ENCODE data around the gene KMT2C. TPM values are rescaled to one million over a fixed set of nuclear protein-coding genes. Genes with fewer than 3 reads are reported as not detected.

Gene KMT2C
- total RNA-seq, 3 donors from 2014 or later: 79.6 to 121 (median 102) TPM

- TF ChIP-seq CTCF (IDR thresholded peaks at IDR 0.05): no peak
- Histone ChIP-seq H3K9me3 (no peaks in the 10 kb centered on the region), H3K36me3 (ENCODE audit: low read depth) (no peaks in the 10 kb centered on the region), H3K4me3 (no peak overlapping the region), H3K4me1 (ENCODE audit: low read depth) (peaks cover 11% of the 10 kb centered on the region)
- ATAC-seq (no peak), DNase-seq (no peak)
- intact Hi-C loops (cut with DNase I, micrococcal nuclease): no loop called here
Observed at GRCh38 chr7:152340161-152340560, 95.6 kb downstream of the KMT2C start.

GRCh38 chr7:152338561-152338960 is 97.2 kb downstream of the KMT2C start:
- Histone ChIP-seq H3K4me1 (ENCODE audit: low read depth) (peaks cover 14% of the 10 kb centered on the region), H3K36me3 (ENCODE audit: low read depth) (no peaks in the 10 kb centered on the region)
- intact Hi-C loops (cut with DNase I, micrococcal nuclease): no loop called here

DNA sequence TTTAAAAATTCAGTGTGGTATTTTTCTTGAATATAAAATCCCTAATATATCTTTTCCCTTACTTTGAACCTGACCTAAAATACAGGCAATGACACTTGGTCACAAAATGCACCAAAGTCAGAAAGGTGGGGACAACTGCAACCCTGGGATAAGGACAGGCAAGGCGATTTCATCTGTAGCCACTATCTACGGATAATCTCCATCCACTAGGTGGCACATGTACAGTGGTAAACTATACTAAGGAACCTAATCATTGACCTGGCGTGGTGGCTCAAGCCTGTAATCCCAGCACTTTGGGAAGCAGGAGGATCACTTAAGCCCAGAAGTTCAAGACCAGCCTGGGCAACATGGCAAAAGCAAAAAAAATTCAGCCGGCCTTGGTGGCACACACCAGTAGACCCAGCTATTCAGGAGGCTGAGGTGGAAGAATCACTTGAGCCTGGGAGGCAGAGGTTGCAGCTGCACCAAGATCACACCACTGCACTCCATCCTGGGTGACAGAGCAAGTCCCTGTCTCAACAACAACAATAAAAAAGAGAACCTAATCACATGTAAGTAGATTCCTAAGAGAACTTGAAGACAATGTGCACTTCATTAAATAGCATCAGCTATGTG is 98.9 kb downstream of the KMT2C start:
- Histone ChIP-seq H3K4me3 (no peak overlapping the region), H3K4me1 (ENCODE audit: low read depth) (peaks cover 14% of the 10 kb centered on the region), H3K36me3 (ENCODE audit: low read depth) (no peaks in the 10 kb centered on the region), H3K9me3 (no peaks in the 10 kb centered on the region)
- TF ChIP-seq CTCF (IDR thresholded peaks at IDR 0.05): peak; percentile 28
- ATAC-seq: peak; percentile 90
- intact Hi-C loops (cut with DNase I, micrococcal nuclease): no loop called here
- DNase-seq: peak in 1 of 3 donors; percentile 69

More at GRCh38 chr7:152338561-152338960, 97.2 kb downstream of the KMT2C start:
- Histone ChIP-seq H3K4me3 (no peak overlapping the region), H3K9me3 (no peaks in the 10 kb centered on the region)
- TF ChIP-seq CTCF (IDR thresholded peaks at IDR 0.05): no peak
- no peak for ATAC-seq
- DNase-seq: no peak

DNA sequence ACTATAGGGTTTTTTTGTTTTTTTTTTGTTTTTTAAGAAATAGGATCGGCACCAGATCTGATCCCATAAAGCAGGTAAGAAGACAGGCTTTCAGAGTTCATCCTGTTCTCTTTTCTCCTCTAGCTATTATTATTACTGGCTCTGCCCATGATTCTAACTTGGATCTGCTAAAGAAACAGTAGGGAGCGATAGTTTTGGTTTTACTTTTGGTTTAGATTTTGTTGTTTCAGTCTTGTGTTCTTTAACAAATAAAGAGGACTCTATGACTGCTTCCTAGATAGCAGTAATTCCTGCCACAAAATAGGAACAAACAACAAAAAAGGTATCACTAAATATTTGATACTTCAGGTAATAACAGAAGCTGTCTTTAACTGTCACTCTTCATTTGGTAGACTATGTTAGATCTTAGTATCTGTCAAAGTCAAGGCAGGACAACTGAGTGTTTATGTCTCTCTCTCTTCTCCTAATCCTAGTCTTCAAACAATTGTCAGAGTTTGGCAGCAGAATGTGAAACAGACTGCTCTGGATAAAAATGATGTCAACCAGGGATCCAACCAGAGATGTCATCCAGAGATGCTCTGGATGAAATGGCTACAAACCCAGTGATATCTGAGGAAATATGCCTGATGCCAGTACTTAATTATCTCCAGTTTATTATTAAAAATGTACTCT is 99.8 kb downstream of the KMT2C start:
- H3K4me1 ChIP-seq (ENCODE audit: low read depth): peaks cover 14% of the 10 kb centered on the region
- intact Hi-C loops (cut with DNase I, micrococcal nuclease): no loop called here
- no peaks in the 10 kb centered on the region for H3K36me3 ChIP-seq (ENCODE audit: low read depth)
- no peak for DNase-seq
- H3K9me3 ChIP-seq: no peaks in the 10 kb centered on the region
- no peak for TF ChIP-seq CTCF (IDR thresholded peaks at IDR 0.05)
- no peak overlapping the region for H3K4me3 ChIP-seq
- peak; percentile 51 for ATAC-seq

- peak; percentile 17 for ATAC-seq
- no peaks in the 10 kb centered on the region for H3K9me3 ChIP-seq
- no peak for TF ChIP-seq CTCF (IDR thresholded peaks at IDR 0.05)
- no peak overlapping the region for H3K4me3 ChIP-seq
- H3K4me1 ChIP-seq (ENCODE audit: low read depth): peaks cover 14% of the 10 kb centered on the region
- H3K36me3 ChIP-seq (ENCODE audit: low read depth): no peaks in the 10 kb centered on the region
- DNase-seq: no peak
- intact Hi-C loops (cut with DNase I, micrococcal nuclease): no loop called here
Observed at GRCh38 chr7:152333134-152333533, 102.7 kb downstream of the KMT2C start.

Data from mucosa of descending colon (tissue), 3 donors.